Fibroblast of lung (primary cell): ENCODE results near the gene PDCD4. TPM values are rescaled to one million over a fixed set of nuclear protein-coding genes. Genes with fewer than 3 reads are reported as not detected.

Experiments used
- DNase-seq, 2 donors: peaks; one replicate each; pipeline versions ENCODE4 v3.0.0 to v3.0.0-alpha.2; 2010; ENCODE audit warnings: low read depth in 2 of 2
- H2AFZ ChIP-seq: 2 replicates; pipeline ENCODE4 v1.5.1; 2012; ENCODE audit warnings: low read length, control low read depth, inconsistent platforms
- H3K27ac ChIP-seq: 2 replicates; pipeline ENCODE4 v1.5.1; 2011; ENCODE audit warnings: low read length, control low read depth; ENCODE audit not compliant: insufficient read depth
- H3K27me3 ChIP-seq: 2 replicates; pipeline ENCODE4 v1.5.1; 2011; ENCODE audit warnings: mild to moderate bottlenecking, low read length; ENCODE audit not compliant: control insufficient read depth, insufficient read depth
- H3K36me3 ChIP-seq: 2 replicates; pipeline ENCODE4 v1.5.1; 2011; ENCODE audit warnings: low read length; ENCODE audit not compliant: control insufficient read depth, insufficient read depth
- H3K4me1 ChIP-seq: 2 replicates; pipeline ENCODE4 v1.5.1; 2011; ENCODE audit warnings: low read length; ENCODE audit not compliant: control insufficient read depth, insufficient read depth; ENCODE audit errors: extremely low read depth
- H3K4me2 ChIP-seq: 2 replicates; pipeline ENCODE4 v1.5.1; 2011; ENCODE audit warnings: low read length, control low read depth; ENCODE audit not compliant: insufficient read depth; ENCODE audit errors: extremely low read depth
- H3K4me3 ChIP-seq, 4 experiments: fragments of 200-600 bp in 1 of 4; sonication (generic) in 1 of 4; replicated peaks in 1 of 4; 2 replicates each; pipeline ENCODE4 v1.5.1; 2011 to 2016; ENCODE audit warnings: low read length in 4 of 4, low read depth in 3 of 4, mild to moderate bottlenecking in 3 of 4, control low read depth in 2 of 4, inconsistent platforms in 1 of 4, mixed read lengths in 1 of 4; ENCODE audit not compliant: insufficient read depth in 1 of 4; ENCODE audit errors: control extremely low read depth in 1 of 4
- H3K79me2 ChIP-seq: 2 replicates; pipeline ENCODE4 v1.5.1; 2012; ENCODE audit warnings: mild to moderate bottlenecking, low read length, inconsistent platforms; ENCODE audit not compliant: control insufficient read depth, insufficient read depth
- H3K9ac ChIP-seq: 2 replicates; pipeline ENCODE4 v1.5.1; 2011; ENCODE audit warnings: mild to moderate bottlenecking, low read length, control low read depth; ENCODE audit not compliant: insufficient read depth
- H3K9me3 ChIP-seq: 2 replicates; pipeline ENCODE4 v1.5.1; 2012; ENCODE audit warnings: low read depth, low read length; ENCODE audit not compliant: control insufficient read depth, insufficient read depth
- H4K20me1 ChIP-seq: 2 replicates; pipeline ENCODE4 v1.5.1; 2011; ENCODE audit warnings: low read length; ENCODE audit not compliant: control insufficient read depth, insufficient read depth; ENCODE audit errors: extremely low read depth
- EZH2 ChIP-seq: IDR thresholded peaks from 2 replicates; pipeline ENCODE4 v1.5.1; 2012; ENCODE audit warnings: low read length, control low read depth, mild to moderate bottlenecking; ENCODE audit errors: missing control alignments
- polyA plus RNA-seq, 2 donors: library from polyadenylated mRNA; depleted of rRNA in 1 of 2; stranded (reverse) in 1 of 2; unstranded in 1 of 2; fragments of >200 nt; gene quantifications; 2 replicates each; pipeline ENCODE4 v1.2.1, GENCODE V29; 2011 to 2012; ENCODE audit warnings: missing spikeins in 1 of 2
- total RNA-seq: library from RNA; depleted of rRNA; stranded (reverse); fragments of >200 nt; gene quantifications from 2 replicates; pipeline ENCODE4 v1.2.1, GENCODE V29; 2014
- TF ChIP-seq, protein P1 (sequence below), 2 donors: IDR thresholded peaks in 1 of 2; conservative IDR thresholded peaks in 1 of 2; 1 replicate in 1 of 2; 2 replicates in 1 of 2; pipeline ENCODE4 v1.5.1; 2011 to 2012; ENCODE audit warnings: low read length in 2 of 2, control low read depth in 1 of 2, inconsistent platforms in 1 of 2, low read depth in 1 of 2, mild to moderate bottlenecking in 1 of 2

PDCD4 gene
- total and polyA plus RNA-seq, 2 donors (not counting 1 experiment from before 2014, with no cell fraction given): 54.6 to 83.7 TPM

GRCh38 chr10:110827410-110827809 lies 44.3 kb upstream of the PDCD4 start:
- no peaks in the 10 kb centered on the region for H3K36me3 ChIP-seq
- peak; percentile 12 to 65 for DNase-seq
- H4K20me1 ChIP-seq: no peaks in the 10 kb centered on the region
- no peak for TF ChIP-seq EZH2
- TF ChIP-seq, protein P1, sequence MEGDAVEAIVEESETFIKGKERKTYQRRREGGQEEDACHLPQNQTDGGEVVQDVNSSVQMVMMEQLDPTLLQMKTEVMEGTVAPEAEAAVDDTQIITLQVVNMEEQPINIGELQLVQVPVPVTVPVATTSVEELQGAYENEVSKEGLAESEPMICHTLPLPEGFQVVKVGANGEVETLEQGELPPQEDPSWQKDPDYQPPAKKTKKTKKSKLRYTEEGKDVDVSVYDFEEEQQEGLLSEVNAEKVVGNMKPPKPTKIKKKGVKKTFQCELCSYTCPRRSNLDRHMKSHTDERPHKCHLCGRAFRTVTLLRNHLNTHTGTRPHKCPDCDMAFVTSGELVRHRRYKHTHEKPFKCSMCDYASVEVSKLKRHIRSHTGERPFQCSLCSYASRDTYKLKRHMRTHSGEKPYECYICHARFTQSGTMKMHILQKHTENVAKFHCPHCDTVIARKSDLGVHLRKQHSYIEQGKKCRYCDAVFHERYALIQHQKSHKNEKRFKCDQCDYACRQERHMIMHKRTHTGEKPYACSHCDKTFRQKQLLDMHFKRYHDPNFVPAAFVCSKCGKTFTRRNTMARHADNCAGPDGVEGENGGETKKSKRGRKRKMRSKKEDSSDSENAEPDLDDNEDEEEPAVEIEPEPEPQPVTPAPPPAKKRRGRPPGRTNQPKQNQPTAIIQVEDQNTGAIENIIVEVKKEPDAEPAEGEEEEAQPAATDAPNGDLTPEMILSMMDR (conservative IDR thresholded peaks at IDR 0.05 in 1 of 2, IDR thresholded peaks at IDR 0.05 in 1 of 2; ENCODE audit: low read depth in 1 of 2, low read length in 2 of 2): no peak
- H3K4me3 ChIP-seq: no peak overlapping the region
- no peak overlapping the region for H3K4me2 ChIP-seq
- H3K4me1 ChIP-seq: no peaks in the 10 kb centered on the region
- no peak overlapping the region for H2AFZ ChIP-seq
- no peak overlapping the region for H3K27ac ChIP-seq
- H3K79me2 ChIP-seq: no peaks in the 10 kb centered on the region
- H3K9ac ChIP-seq: no peak overlapping the region
- peaks cover 2% of the 10 kb centered on the region for H3K27me3 ChIP-seq
- H3K9me3 ChIP-seq: no peaks in the 10 kb centered on the region

GRCh38 chr10:110827875-110828274 lies 43.9 kb upstream of the PDCD4 start:
- H3K4me2 ChIP-seq: no peak overlapping the region
- no peaks in the 10 kb centered on the region for H3K36me3 ChIP-seq

GRCh38 chr10:110828525-110828924 lies 43.2 kb upstream of the PDCD4 start:
- H3K9me3 ChIP-seq: no peaks in the 10 kb centered on the region
- no peak overlapping the region for H3K4me3 ChIP-seq
- no peak overlapping the region for H2AFZ ChIP-seq
- H3K9ac ChIP-seq: no peak overlapping the region
- no peak for DNase-seq
- no peak for TF ChIP-seq EZH2
- TF ChIP-seq, protein P1 (conservative IDR thresholded peaks at IDR 0.05 in 1 of 2, IDR thresholded peaks at IDR 0.05 in 1 of 2; ENCODE audit: low read depth in 1 of 2, low read length in 2 of 2): no peak
- H4K20me1 ChIP-seq: no peaks in the 10 kb centered on the region
- no peak overlapping the region for H3K4me2 ChIP-seq
- no peaks in the 10 kb centered on the region for H3K79me2 ChIP-seq
- H3K27me3 ChIP-seq: peaks cover 2% of the 10 kb centered on the region
- H3K27ac ChIP-seq: no peak overlapping the region
- H3K4me1 ChIP-seq: no peaks in the 10 kb centered on the region
- no peaks in the 10 kb centered on the region for H3K36me3 ChIP-seq

More at GRCh38 chr10:110827875-110828274, 43.9 kb upstream of the PDCD4 start:
- no peaks in the 10 kb centered on the region for H4K20me1 ChIP-seq
- H3K9me3 ChIP-seq: no peaks in the 10 kb centered on the region
- H3K27ac ChIP-seq: no peak overlapping the region
- peaks cover 2% of the 10 kb centered on the region for H3K27me3 ChIP-seq
- no peak overlapping the region for H2AFZ ChIP-seq
- TF ChIP-seq EZH2: no peak
- TF ChIP-seq, protein P1 (conservative IDR thresholded peaks at IDR 0.05 in 1 of 2, IDR thresholded peaks at IDR 0.05 in 1 of 2; ENCODE audit: low read depth in 1 of 2, low read length in 2 of 2): no peak
- DNase-seq: no peak
- no peaks in the 10 kb centered on the region for H3K4me1 ChIP-seq
- H3K79me2 ChIP-seq: no peaks in the 10 kb centered on the region
- H3K9ac ChIP-seq: no peak overlapping the region
- no peak overlapping the region for H3K4me3 ChIP-seq
